HG03175 (cell line): ENCODE results near the gene RCN1.
A peak's percentile ranks its signal among the peaks of the same experiment; 100 is the strongest.
"Not testable (repeated sequence)": the region's sequence is repeated elsewhere in the genome, so short reads cannot be mapped to it uniquely, and the experiment has no call there.

ENCODE experiments used
- ATAC-seq: cut with Tn5 transposase; IDR thresholded peaks from one replicate; pipeline ENCODE4 v1.9.1; 2021; ENCODE audit warnings: mild to moderate bottlenecking, moderate library complexity; ENCODE audit not compliant: unreplicated experiment

RCN1 gene

DNA sequence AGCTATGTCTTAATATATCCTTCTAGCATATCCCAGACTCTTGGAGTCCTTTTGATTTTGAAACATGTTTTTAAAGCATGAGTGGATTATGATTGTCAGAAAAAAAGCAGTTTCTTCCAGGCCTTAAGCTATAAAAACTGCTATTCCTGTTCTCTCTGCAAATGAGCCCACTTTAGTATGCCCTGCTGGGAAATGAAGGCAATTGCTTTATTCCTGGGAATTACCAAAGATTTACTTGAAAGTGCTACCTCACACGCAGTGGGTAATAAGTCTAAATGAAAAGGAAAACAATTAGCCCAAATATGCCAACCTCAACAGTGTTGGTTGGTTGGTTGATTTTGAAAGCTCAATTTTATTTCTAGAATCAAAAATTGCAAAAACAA lies 17.2 kb upstream of the RCN1 start:
- ATAC-seq = no peak

DNA sequence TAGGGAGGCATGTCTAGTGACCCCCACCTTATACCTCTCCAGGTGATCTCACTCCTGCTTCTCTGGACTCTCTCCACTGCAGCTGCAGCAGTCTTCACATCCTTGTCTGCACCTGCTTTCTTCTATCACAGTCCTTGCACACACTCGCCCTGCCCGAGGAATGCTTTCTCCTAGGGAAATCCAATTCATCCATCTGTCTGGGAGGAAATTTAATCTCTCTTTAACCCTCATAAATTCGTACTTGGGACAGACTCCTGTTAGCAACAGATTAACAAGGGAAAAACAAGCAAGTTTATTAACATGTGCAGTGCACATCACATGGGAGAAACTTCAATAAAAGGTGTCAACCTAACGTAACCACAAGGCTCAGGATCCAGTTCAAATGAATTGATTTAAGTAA lies 11.3 kb upstream of the RCN1 start:
- no peak for ATAC-seq

DNA sequence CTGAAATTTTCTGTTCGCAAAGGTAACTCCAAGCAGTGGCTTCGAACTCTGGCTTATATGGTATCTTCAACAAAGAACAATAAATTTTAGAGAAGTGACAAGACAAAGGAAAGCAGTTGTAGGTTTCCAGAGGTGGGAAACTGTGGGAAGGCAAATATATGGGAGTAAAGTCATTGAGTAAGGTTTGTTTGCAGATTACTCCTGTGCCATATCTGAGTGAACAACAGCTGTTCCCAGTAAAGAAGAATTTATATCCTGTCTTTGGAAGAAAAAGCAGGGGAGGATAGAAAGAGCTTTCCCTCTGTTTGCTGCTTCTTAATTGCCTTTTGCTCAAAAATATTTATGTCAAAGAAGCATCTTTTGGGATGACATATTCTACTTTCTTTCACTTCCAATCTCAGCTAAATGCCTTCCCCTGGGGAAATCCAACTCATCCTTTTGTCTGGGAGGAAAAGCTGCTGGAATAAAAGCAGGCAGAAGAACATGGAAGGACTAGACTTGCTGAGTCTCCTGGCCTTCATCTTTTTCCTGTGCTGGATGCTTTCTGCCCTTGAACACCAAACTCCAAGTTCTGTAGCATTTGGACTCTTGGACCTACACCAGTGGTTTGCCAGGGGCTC lies 10.4 kb upstream of the RCN1 start:
- no peak for ATAC-seq

GRCh38 chr11:32081129-32081641 lies 9.7 kb upstream of the RCN1 start:
- peak; percentile 66 for ATAC-seq

- ATAC-seq = no peak
Measured at GRCh38 chr11:32081901-32082300, 9.0 kb upstream of the RCN1 start.

DNA sequence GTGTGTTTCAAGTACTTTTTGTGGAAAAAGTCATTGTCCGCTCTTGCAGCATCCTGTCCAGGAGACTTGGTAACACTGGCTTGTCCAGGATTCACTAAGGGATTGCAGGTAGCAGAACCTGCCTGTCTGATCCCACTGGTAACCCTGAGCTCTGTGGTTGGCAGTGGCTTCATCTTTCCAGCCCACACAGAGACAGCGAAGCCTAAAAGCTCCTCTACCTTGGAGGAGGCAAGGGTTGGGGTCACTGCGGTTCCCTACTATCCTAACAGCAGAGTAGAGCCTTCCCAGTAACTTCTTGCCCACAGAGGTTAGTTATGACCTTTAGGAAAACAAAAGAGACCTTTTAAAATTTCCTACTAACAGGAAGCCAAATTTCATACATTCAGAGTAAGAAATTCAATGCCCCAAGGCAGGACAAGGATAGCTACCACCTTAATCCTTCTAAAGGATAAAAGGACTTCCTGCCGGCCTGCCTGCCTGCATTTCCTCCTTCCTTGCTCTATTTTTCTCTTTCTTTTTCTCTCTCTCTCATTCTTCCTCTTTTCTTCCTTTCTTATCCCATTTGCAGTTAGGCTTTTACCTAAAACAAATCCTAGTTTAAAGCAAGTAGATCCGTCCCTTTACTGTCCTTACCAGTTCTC lies 8.4 kb upstream of the RCN1 start:
- ATAC-seq = no peak

DNA sequence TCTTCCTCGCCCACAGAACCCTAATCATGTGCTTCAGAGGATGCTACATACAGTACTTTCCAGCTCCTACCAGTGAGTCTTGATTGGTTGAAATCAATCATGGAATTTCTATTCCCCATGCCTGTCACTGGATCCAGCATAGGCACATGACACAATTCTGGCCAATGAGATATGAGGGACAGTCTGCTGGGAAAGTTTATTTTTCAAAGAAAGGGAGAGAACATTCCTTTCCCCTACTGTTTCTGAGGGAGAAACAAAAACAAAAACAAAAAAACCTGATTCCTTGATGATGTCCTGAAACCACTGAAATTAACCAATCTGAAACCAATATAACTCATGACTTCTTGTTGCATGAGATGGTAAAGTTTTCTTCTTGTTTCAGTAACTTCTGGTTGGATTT lies 3.3 kb upstream of the RCN1 start:
- ATAC-seq = no peak

- no peak for ATAC-seq
Measured at GRCh38 chr11:32088117-32088941, 2.5 kb upstream of the RCN1 start.

- no peak for ATAC-seq
Measured at GRCh38 chr11:32092581-32093170, 1.8 kb downstream of the RCN1 start.

GRCh38 chr11:32094923-32095322 lies 4.0 kb downstream of the RCN1 start:
- ATAC-seq = no peak

- no peak for ATAC-seq
Measured at GRCh38 chr11:32098142-32098903, 7.4 kb downstream of the RCN1 start.

- ATAC-seq = no peak
Measured at GRCh38 chr11:32099516-32099915, 8.6 kb downstream of the RCN1 start.

GRCh38 chr11:32100495-32100894 lies 9.6 kb downstream of the RCN1 start:
- ATAC-seq = no peak

DNA sequence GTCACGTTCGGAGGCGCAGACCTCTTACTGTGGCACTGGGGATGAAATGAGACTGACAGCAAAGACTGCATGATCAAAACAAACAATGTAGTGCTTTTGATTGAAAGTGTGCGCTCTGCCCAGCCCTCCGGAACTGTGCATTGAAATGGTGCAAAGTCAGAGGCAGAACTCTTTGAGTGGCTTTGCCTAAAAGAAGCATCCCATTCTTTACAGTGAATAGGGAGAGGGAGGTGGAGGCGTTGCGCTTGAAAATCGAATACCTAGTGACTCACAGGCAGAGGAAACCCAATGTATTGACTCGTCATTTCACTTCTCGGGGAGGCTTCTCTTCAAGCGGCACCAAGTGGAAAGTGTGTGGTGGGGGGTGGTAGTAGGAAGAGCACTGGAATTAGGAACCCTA lies 10.9 kb downstream of the RCN1 start:
- ATAC-seq = no peak

DNA sequence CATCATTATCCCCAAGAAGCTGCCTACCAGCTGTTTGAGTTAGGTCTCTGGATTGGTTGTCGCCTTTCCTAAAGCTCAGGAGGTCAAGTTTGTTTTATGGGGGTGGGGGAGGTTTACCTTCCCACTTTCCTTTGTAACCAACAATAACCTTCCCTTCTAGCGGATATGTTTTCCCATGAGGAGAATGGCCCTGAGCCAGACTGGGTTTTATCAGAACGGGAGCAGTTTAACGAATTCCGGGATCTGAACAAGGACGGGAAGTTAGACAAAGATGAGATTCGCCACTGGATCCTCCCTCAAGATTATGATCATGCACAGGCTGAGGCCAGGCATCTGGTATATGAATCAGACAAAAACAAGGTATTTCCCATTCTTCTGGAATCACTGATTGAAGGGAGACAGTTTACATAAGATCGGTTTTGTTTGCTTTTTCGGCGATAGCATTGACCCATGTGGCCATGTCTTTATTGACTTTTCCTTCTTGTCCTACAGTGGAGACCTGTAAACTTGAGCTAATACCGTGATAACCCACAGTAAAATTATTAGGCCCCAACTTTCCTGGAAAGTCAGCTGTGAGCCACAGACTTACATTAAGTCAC lies 12.3 kb downstream of the RCN1 start:
- ATAC-seq = not testable (repeated sequence)

GRCh38 chr11:32103941-32104340 lies 13.1 kb downstream of the RCN1 start:
- no peak for ATAC-seq

DNA sequence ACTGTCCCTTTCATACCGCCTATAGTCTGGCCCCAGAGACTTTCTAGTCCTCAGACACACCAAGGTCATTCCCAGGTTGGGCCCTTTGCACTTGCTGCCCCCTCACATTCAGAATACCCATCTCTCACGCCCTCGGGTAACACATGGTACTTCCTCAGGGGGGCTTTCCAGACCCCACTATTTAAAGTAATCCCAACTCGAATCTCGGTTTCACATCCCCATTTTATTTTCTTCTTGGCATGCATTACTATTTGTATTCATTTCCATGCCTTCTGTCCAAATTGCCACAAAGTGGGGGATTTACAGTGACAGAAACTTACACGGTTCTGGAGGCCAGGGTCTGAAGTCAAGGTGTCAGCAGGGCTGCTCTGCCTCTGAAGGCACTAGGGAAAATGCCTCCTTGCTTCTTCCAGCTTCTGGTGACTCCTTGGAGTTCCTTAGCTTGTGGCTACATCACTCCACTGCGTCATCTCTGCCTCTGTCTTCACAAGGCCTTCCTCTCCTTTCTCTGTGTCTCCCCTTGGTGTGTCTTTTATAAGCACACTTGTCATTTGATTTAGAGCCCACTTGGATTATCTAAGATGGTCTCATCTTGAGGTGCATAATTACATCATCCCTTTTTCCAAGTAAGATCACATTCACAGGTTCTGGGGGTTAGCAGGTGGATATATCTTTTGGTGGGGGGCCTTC lies 15.1 kb downstream of the RCN1 start:
- ATAC-seq = peak; percentile 71

GRCh38 chr11:32107647-32108046 lies 16.8 kb downstream of the RCN1 start:
- no peak for ATAC-seq

DNA sequence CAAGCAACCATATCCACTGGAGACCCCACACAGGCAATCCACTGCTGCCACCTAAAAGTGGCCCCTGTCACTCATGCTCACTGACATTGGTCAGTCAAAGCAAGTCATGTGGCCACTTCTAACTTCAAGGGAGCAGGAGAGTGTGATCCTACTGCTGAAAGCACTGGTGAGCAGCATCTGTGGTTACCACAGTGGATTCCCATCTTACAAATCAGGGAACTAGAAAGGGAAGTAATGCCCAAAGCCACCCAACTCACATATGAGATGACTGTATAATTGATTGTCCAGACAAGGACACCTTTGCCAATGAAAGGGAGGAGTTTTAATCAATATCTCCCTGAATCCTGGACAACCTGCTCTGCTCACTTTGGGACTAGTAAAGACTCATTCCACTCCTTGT lies 17.7 kb downstream of the RCN1 start:
- ATAC-seq = no peak

DNA sequence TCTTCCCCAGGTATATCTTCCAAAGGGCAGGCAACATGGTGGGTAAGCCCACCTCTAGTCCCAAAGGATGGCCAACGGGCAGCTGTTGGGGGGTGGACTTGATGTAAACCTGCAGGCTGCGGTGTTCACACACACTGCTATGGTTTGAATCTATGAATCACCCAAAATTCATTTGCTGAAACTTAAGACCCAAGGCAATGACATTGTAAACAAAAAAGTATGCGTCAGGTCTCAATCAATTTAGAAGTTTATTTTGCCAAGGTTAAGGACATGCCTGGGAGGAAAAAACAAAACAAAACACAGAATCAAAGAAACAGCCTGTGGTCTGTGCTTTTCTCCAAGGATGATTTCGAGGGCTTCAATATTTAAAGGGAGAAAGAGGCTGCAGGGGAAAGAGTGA lies 18.3 kb downstream of the RCN1 start:
- ATAC-seq = no peak
